Stomach (tissue), 4 donors: Measurements from ENCODE around the gene KRTAP5-9.

Experiments used
- CTCF ChIP-seq, 7 experiments: fragments of 450-650 bp in 4 of 7; fragments of 200-600 bp in 3 of 7; sonication (generic) in 3 of 7; IDR thresholded peaks; one replicate each; pipeline ENCODE4 v1.5.1; 2016 to 2019; ENCODE audit warnings: antibody characterized with exemption in 7 of 7, control low read depth in 2 of 7, mild to moderate bottlenecking in 1 of 7
- EP300 ChIP-seq: sonication (generic); formaldehyde crosslinking; IDR thresholded peaks from one replicate; pipeline ENCODE4 v1.6.1; 2017; ENCODE audit warnings: antibody characterized with exemption
- POLR2AphosphoS5 ChIP-seq, 3 donors: sonication (generic); formaldehyde crosslinking; IDR thresholded peaks; one replicate each; pipeline ENCODE4 v1.6.1; 2016; ENCODE audit warnings: antibody characterized with exemption in 3 of 3

GRCh38 chr11:71555508-71555907, 7.3 kb downstream of the KRTAP5-9 start:
- TF ChIP-seq POLR2AphosphoS5 (IDR thresholded peaks at IDR 0.05) (no peak), CTCF (IDR thresholded peaks at IDR 0.05) (no peak), EP300 (no peak)
